A673 (cell line): ENCODE data around the gene NEMP2.

Experiments used
- CTCF ChIP-seq: fragments of 300-800, 200-600 bp; sonication (generic); conservative IDR thresholded peaks from 2 replicates; pipeline ENCODE4 v1.5.1; 2017; ENCODE audit warnings: low read depth, mild to moderate bottlenecking, antibody characterized with exemption, low read length, moderate library complexity, mixed read lengths
- EZH2 ChIP-seq: fragments of 200-600 bp; sonication (generic); IDR thresholded peaks from 2 replicates; pipeline ENCODE4 v1.6.1; 2017; ENCODE audit warnings: borderline replicate concordance, low read depth, mild to moderate bottlenecking, mixed read lengths, antibody characterized with exemption, low read length; ENCODE audit not compliant: poor library complexity, severe bottlenecking

- TF ChIP-seq CTCF (no peak), EZH2 (no peak)
Observed at GRCh38 chr2:190519975-190520767, 14.4 kb downstream of the NEMP2 start.
